Measurements from ENCODE around the gene DCST2.
"Not testable (repeated sequence)": the region's sequence is repeated elsewhere in the genome, so short reads cannot be mapped to it uniquely, and the experiment has no call there.

DCST2 gene

DNA sequence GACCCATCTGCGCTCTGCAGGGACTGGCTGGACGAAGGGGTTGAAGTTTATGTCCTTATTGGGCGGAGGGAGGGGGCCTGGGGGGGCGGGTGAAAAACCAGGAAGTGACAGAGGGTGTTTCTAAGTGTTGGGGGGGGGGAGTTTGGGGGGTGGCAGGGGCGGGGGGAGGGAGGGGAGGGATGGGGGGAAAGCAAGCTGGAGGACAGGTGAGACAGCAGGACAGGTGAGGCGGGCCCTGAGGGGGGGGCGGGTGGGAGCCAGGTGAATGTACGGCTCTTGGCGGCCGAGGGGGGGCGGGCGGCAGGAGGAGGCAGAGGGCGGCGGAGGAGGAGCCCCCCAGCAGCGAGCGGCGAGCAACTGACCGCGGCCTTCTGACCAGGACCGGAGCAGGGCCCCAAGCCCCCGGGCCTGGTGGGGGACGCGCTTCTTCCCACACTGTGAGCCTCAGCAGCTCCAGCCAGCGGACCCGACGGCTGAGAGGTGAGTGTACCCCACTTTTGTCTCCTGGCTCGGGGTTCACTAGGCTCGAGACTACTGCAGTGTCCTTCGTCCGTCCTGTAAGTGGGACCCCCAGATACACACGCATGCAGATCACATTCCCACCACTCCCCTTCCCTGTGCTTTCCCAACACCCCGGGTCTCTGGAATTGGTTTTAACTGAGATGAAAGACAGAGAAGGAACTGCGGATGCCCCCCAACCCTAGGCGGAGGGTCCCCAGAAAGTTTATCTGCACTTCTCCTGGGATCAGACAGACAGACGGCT lies 30.9 kb downstream of the DCST2 start, which contains the start of gene ZBTB7B:
Gene ZBTB7B, plus strand, starts transcription at position 339 of the 763 bp plus-strand sequence. CDS start 11,859 bp downstream, outside the sequence.
- Mint-ChIP-seq H3K27ac (peak within 1 kb of the TSS; percentile 90), H3K4me1 (peaks cover 55% of the 10 kb centered on the region), H3K9me3 (no peaks in the 10 kb centered on the region), H3K36me3 (no peaks in the 10 kb centered on the region), H3K4me3 (peak within 1 kb of the TSS; percentile 95), H3K27me3 (no peaks in the 10 kb centered on the region)

DNA sequence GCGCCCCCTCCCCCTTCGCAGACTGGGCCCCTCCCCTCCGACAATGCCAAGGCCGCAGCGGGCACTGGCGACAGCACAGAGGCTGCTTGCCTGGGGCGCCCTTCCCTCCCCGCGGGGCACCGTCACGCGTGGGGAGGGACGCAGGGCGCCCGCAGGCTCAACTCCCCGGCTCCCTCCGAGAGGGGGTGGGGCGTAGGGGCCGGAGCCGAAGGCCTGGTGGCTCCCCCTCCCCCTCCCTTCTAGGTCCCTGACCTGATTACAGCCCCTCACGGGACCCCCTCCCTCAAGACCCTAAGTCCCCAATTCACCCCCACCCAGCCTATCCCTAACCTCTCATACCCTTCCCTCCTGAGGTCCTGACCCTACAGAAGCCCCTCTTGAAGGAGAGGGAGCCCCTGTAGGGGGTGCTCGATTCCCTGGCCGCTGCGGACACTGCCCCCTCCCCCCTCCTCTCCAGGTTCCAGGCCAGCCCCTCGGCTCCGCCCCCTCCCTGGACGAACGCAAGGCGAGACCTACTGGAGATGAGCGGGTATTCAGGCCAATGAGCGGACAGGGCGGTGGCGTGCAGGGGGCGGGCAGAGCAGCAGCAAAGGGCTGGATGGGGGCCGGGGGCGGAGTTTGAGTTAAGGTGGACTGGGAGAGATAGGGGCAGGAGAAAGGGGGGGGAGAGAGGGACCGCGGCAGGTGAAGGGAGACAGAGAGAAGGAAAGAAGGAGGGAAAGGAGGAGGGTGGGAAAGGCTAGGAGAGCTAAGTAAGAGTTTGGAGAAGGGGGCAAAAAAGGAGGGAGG lies 31.7 kb downstream of the DCST2 start:
- Mint-ChIP-seq H3K27me3 (no peaks in the 10 kb centered on the region), H3K9me3 (no peaks in the 10 kb centered on the region), H3K27ac (peak overlapping the region; percentile 87), H3K36me3 (no peaks in the 10 kb centered on the region), H3K4me3 (peak overlapping the region; percentile 92), H3K4me1 (peaks cover 58% of the 10 kb centered on the region)

- H3K9me3 Mint-ChIP-seq, result no peaks in the 10 kb centered on the region
- peaks cover 53% of the 10 kb centered on the region for H3K4me1 Mint-ChIP-seq
- H3K4me3 Mint-ChIP-seq, result peak overlapping the region; percentile 92
- no peaks in the 10 kb centered on the region for H3K36me3 Mint-ChIP-seq
- H3K27me3 Mint-ChIP-seq, result no peaks in the 10 kb centered on the region
- peak overlapping the region; percentile 79 for H3K27ac Mint-ChIP-seq
Measured at GRCh38 chr1:155001425-155001674, 32.2 kb downstream of the DCST2 start.

- Mint-ChIP-seq H3K27me3 (no peaks in the 10 kb centered on the region), H3K4me1 (peaks cover 53% of the 10 kb centered on the region), H3K27ac (peak overlapping the region; percentile 79), H3K9me3 (no peaks in the 10 kb centered on the region), H3K36me3 (no peaks in the 10 kb centered on the region), H3K4me3 (peak overlapping the region; percentile 92)
Measured at GRCh38 chr1:155000726-155001424, 32.7 kb downstream of the DCST2 start.

GRCh38 chr1:155000411-155000725 lies 33.2 kb downstream of the DCST2 start:
- H3K4me3 Mint-ChIP-seq, result peak overlapping the region; percentile 92
- H3K4me1 Mint-ChIP-seq, result peaks cover 50% of the 10 kb centered on the region
- no peaks in the 10 kb centered on the region for H3K9me3 Mint-ChIP-seq
- peak overlapping the region; percentile 95 for H3K27ac Mint-ChIP-seq
- H3K36me3 Mint-ChIP-seq, result no peaks in the 10 kb centered on the region
- H3K27me3 Mint-ChIP-seq, result no peaks in the 10 kb centered on the region

DNA sequence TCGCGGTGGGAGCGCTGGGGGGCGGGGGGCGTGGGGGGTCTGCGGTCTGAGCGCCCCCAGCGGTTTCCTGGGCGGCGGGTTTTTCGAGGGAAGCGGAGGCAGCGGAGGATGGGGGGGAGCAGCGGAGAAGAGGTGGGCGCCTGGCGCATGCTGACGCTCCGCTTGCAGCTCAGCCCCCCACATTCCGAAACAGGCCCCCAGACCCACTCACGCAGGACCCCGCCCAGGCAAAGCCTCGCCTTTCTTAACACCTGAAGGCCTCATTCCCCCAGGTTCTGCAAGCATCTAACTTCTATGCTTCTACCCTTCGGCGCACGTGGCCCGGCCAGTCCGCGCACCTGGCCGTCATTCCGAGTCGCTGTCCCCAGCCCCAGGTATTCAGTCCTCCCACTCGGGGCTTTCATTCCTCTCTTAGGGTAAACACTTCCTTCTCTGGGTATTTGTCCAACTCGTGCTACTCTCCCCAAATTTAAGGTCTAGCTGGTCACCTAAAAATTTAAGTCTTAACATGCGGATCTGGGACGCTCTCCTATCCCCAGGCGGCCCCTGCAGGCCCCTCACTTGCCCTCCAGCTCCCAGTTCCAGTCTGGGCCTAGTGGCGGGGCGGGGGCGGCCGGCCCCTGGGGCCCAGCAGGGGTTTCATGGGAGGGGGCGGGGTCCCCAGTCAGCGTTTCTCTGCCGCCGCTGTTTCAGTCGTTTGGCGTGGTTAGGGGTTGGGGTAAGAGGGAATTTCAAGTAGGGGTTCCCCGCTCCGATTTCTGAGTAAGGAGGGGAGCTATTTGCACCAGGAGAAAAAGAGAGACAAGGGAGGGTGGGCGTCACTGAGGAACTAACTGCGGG lies 33.8 kb downstream of the DCST2 start:
- Mint-ChIP-seq H3K27me3 (no peaks in the 10 kb centered on the region), H3K27ac (peak overlapping the region; percentile 95), H3K9me3 (no peaks in the 10 kb centered on the region), H3K4me1 (peaks cover 46% of the 10 kb centered on the region), H3K36me3 (no peaks in the 10 kb centered on the region), H3K4me3 (peak overlapping the region; percentile 92)

GRCh38 chr1:154998818-154999570 lies 34.6 kb downstream of the DCST2 start:
- Mint-ChIP-seq H3K4me3 (peak overlapping the region; percentile 70), H3K27ac (peak overlapping the region; percentile 63), H3K9me3 (no peaks in the 10 kb centered on the region), H3K36me3 (no peaks in the 10 kb centered on the region), H3K27me3 (no peaks in the 10 kb centered on the region), H3K4me1 (peaks cover 38% of the 10 kb centered on the region)

DNA sequence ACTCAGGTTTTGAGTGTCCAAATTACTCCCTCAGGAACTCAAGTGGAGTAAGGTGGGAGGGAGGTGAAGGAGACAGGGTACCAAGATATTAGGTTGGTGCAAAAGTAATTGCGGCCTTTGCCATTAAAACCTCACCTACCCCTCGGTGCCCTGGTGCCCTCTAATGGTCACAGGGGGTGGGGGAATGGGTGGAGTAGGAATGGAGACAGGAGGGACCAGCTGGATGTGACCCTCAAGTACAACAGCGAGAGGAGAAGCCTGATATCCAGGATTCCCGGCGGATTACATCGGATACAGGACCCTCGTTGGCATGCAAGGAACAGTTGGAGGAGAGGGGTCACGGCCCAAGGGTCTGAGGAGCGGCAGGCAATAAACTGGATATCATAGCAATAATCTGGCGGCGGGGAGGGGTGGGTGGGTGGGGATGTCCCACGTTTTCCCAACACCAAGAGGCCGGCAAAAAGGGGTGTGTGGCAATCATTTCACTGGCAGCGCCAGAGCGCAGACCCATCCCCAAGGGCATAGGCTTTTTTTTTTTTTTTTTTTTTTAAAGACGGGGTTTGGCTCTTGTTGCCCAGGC lies 35.3 kb downstream of the DCST2 start:
- H3K36me3 Mint-ChIP-seq, result no peaks in the 10 kb centered on the region
- H3K27ac Mint-ChIP-seq, result no peak overlapping the region
- no peaks in the 10 kb centered on the region for H3K27me3 Mint-ChIP-seq
- H3K4me1 Mint-ChIP-seq, result peaks cover 33% of the 10 kb centered on the region
- no peak overlapping the region for H3K4me3 Mint-ChIP-seq
- H3K9me3 Mint-ChIP-seq, result no peaks in the 10 kb centered on the region

- H3K27me3 Mint-ChIP-seq, result no peaks in the 10 kb centered on the region
- peak overlapping the region; percentile 9 for H3K27ac Mint-ChIP-seq
- H3K36me3 Mint-ChIP-seq, result no peaks in the 10 kb centered on the region
- peaks cover 37% of the 10 kb centered on the region for H3K4me1 Mint-ChIP-seq
- H3K4me3 Mint-ChIP-seq, result no peak overlapping the region
- H3K9me3 Mint-ChIP-seq, result no peaks in the 10 kb centered on the region
Measured at GRCh38 chr1:154996966-154997701, 36.4 kb downstream of the DCST2 start.

DNA sequence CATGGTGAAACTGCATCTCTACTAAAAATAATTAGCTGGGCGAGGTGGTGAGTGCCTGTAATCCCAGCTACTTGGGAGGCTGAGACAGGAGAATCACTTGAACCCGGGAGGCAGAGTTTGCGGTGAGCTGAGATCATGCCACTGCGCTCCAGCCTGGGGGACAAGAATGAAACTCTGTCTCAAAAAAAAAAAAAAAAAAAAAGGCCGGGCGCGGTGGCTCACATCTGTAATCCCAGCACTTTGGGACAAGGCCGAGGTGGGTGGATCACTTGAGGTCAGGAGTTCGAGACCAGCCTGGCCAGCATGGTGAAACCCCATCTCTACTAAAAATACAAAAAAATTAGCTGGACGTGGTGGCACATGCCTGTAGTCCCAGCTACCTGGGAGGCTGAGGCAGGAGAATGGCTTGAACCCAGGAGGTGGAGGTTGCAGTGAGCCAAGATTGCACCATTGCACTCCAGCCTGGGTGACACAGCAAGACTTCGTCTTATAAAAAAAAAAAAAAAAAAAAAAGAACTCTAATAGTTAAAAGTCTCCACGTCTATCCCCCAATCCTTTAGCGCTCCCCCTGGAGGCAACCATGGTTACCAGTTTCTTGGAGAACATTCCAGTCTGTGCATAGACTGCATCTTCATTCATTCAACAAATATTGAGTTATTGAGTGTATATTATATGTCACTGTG lies 38.1 kb downstream of the DCST2 start:
- H3K4me1 Mint-ChIP-seq, result peaks cover 37% of the 10 kb centered on the region
- H3K9me3 Mint-ChIP-seq, H3K36me3 Mint-ChIP-seq, H3K27me3 Mint-ChIP-seq, H3K4me3 Mint-ChIP-seq, H3K27ac Mint-ChIP-seq: not testable (repeated sequence)

GRCh38 chr1:154994591-154994990 lies 39.0 kb downstream of the DCST2 start:
- peaks cover 33% of the 10 kb centered on the region for H3K4me1 Mint-ChIP-seq
- no peak overlapping the region for H3K27ac Mint-ChIP-seq
- no peaks in the 10 kb centered on the region for H3K9me3 Mint-ChIP-seq

DNA sequence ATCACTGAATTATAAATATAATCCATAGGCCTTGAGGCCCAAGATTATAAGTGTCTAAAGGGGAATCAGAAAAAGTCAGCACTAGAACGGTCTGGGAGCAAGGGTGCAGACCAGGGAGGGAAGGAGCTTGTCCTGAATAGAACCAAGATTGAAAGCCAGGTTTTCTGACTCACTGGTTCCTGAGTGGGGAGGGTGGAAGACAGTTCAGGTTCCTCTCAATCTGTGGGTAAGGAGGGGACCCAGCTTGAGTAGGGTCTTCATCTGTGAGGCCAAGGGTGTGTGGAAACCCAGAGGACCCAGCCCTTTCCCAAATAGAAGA lies 39.4 kb downstream of the DCST2 start:
- Mint-ChIP-seq H3K4me3 (no peak overlapping the region), H3K36me3 (peaks cover 5% of the 10 kb centered on the region), H3K4me1 (peaks cover 36% of the 10 kb centered on the region), H3K27me3 (no peaks in the 10 kb centered on the region), H3K9me3 (no peaks in the 10 kb centered on the region), H3K27ac (no peak overlapping the region)

More at GRCh38 chr1:154994591-154994990, 39.0 kb downstream of the DCST2 start:
- Mint-ChIP-seq H3K36me3 (peaks cover 5% of the 10 kb centered on the region), H3K27me3 (no peaks in the 10 kb centered on the region), H3K4me3 (no peak overlapping the region)

DNA sequence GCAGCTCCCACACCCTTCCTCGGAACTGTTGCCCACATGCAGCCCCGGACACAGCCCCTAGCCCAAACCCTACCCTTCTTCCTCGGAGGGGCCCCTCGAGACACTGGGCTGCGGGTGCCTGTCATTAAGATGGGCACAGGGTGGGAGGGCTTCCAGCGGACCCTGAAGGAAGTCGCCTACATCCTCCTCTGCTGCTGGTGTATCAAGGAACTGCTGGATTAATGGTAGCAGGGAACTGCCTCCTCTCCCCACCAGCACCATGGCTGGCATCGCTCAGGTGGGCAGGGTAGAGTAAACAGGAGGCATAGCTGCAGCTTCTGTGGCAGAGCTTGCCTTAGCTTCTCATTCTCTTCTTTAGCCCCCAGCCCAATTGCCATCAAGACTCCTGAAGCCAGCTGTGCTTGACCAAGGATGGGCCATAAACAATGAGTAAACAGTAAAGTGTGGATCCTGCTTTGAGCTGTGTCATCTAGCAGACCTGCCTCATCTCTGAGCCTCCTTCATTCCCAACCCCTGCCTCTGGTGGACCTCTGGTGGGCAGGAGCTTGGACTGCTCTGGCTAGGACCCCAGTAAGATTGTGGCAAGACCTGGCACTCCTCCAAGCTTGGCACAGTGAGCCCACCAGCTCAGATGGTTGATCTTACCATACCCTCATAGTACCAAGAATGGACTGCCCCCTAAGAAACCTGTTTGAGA lies 39.9 kb downstream of the DCST2 start, which contains the start of gene LENEP:
Gene LENEP, plus strand, starts transcription at position 15 of the 697 bp plus-strand sequence. Its CDS starts 22 bp downstream, at position 37.
- peaks cover 7% of the 10 kb centered on the region for H3K36me3 Mint-ChIP-seq
- no peaks in the 10 kb centered on the region for H3K9me3 Mint-ChIP-seq
- no peak within 1 kb of the TSS for H3K27ac Mint-ChIP-seq
- H3K27me3 Mint-ChIP-seq, result no peaks in the 10 kb centered on the region
- peaks cover 36% of the 10 kb centered on the region for H3K4me1 Mint-ChIP-seq
- H3K4me3 Mint-ChIP-seq, result no peak within 1 kb of the TSS
